H1 (cell line): Measurements from ENCODE around the gene NCR2. TPM values are rescaled to one million over a fixed set of nuclear protein-coding genes. Genes with fewer than 3 reads are reported as not detected.

Experiments used
- CTCF ChIA-PET: fragments of 300-600 bp; sonication (Branson Sonifier 250); formaldehyde crosslinking; loops from one replicate; lab custom pipeline; 2021; ENCODE audit not compliant: partially characterized antibody; lab: Charles Lee
- POLR2A ChIA-PET: fragments of 300-600 bp; sonication (Branson Sonifier 250); formaldehyde crosslinking; loops from one replicate; lab custom pipeline; 2021; ENCODE audit warnings: inconsistent platforms; ENCODE audit not compliant: partially characterized antibody; lab: Charles Lee
- DNase-seq, 2 experiments: peaks; one replicate each; pipeline versions ENCODE4 v3.0.0 to v3.0.0-alpha.2; 2010 to 2022; ENCODE audit warnings: low spot score in 2 of 2, low read depth in 1 of 2, mixed read lengths in 1 of 2
- FAIRE-seq: peaks from 2 replicates; lab custom pipeline; 2011; peaks lifted over from hg19 to GRCh38; lab: Jason Lieb, UNC
- H2AFZ ChIP-seq: 2 replicates; pipeline ENCODE4 v1.8.1; 2012; ENCODE audit warnings: low read length, inconsistent platforms
- H2AK5ac ChIP-seq: 2 replicates; pipeline ENCODE4 v1.6.1; 2013; ENCODE audit warnings: low read depth, low read length
- H2BK120ac ChIP-seq: replicated peaks from 2 replicates; pipeline ENCODE3; 2013; ENCODE audit warnings: low read depth, low read length, inconsistent platforms
- H2BK12ac ChIP-seq: 2 replicates; pipeline ENCODE4 v1.6.1; 2013; ENCODE audit warnings: low read depth, low read length
- H2BK15ac ChIP-seq: 2 replicates; pipeline ENCODE4 v1.6.1; 2013; ENCODE audit warnings: low read length
- H2BK20ac ChIP-seq: 2 replicates; pipeline ENCODE4 v1.6.1; 2013; ENCODE audit warnings: low read length
- H2BK5ac ChIP-seq: 2 replicates; pipeline ENCODE4 v1.6.1; 2013; ENCODE audit warnings: low read depth, low read length
- H3K14ac ChIP-seq: 2 replicates; pipeline ENCODE4 v1.6.1; 2013; ENCODE audit warnings: inconsistent platforms; ENCODE audit not compliant: insufficient read length
- H3K18ac ChIP-seq: 2 replicates; pipeline ENCODE4 v1.6.1; 2013; ENCODE audit warnings: low read length; ENCODE audit errors: extremely low read depth
- H3K23ac ChIP-seq: 2 replicates; pipeline ENCODE4 v1.6.1; 2013; ENCODE audit warnings: inconsistent platforms; ENCODE audit not compliant: insufficient read length
- H3K23me2 ChIP-seq: 2 replicates; pipeline ENCODE4 v1.6.1; 2013; ENCODE audit warnings: low read depth, low read length
- H3K27ac ChIP-seq: 2 replicates; pipeline ENCODE4 v1.6.1; 2011; ENCODE audit warnings: low read depth, low read length, inconsistent platforms
- H3K27me3 ChIP-seq, 4 experiments: replicated peaks in 1 of 4; 1 replicate in 1 of 4; 2 replicates in 3 of 4; pipeline versions ENCODE4 v1.6.1 to v1.8.1; 2011 to 2013; ENCODE audit warnings: low read length in 3 of 4, mild to moderate bottlenecking in 3 of 4, inconsistent platforms in 2 of 4, mixed read lengths in 2 of 4, moderate library complexity in 1 of 4; ENCODE audit not compliant: control insufficient read depth in 3 of 4, insufficient read depth in 3 of 4; ENCODE audit errors: extremely low read depth in 1 of 4
- H3K36me3 ChIP-seq, 4 experiments: 2 replicates each; pipeline versions ENCODE4 v1.6.1 to v1.8.1; 2011 to 2013; ENCODE audit warnings: mild to moderate bottlenecking in 4 of 4, low read length in 3 of 4, moderate library complexity in 2 of 4, control low read depth in 1 of 4, inconsistent platforms in 1 of 4; ENCODE audit not compliant: insufficient read depth in 4 of 4, control insufficient read depth in 2 of 4
- H3K4ac ChIP-seq: replicated peaks from 2 replicates; pipeline ENCODE3; 2013; ENCODE audit warnings: low read length, low read depth, mixed read lengths, inconsistent platforms; ENCODE audit not compliant: insufficient read length
- H3K4me1 ChIP-seq, 4 experiments: replicated peaks in 1 of 4; 1 replicate in 1 of 4; 2 replicates in 3 of 4; pipeline versions ENCODE4 v1.6.1 to v1.8.1; 2011 to 2013; ENCODE audit warnings: low read length in 3 of 4, inconsistent platforms in 2 of 4, mixed read lengths in 1 of 4; ENCODE audit not compliant: insufficient read depth in 4 of 4, control insufficient read depth in 3 of 4
- H3K4me2 ChIP-seq, 2 experiments: 2 replicates each; pipeline versions ENCODE4 v1.6.1 to v1.8.1; 2011 to 2013; ENCODE audit warnings: low read depth in 2 of 2, low read length in 2 of 2, control low read depth in 1 of 2, inconsistent platforms in 1 of 2, mild to moderate bottlenecking in 1 of 2; ENCODE audit not compliant: insufficient read depth in 1 of 2
- H3K4me3 ChIP-seq, 4 experiments: fragments of 200-600, 300-600 bp in 1 of 4; sonication (generic), shearing (Covaris generic), sonication (Bioruptor Twin) in 1 of 4; 2 replicates each; pipeline versions ENCODE4 v1.5.1 to v1.8.1; 2011 to 2016; ENCODE audit warnings: low read length in 4 of 4, low read depth in 3 of 4, control low read depth in 2 of 4, inconsistent platforms in 2 of 4, mild to moderate bottlenecking in 2 of 4, mixed read lengths in 1 of 4, moderate library complexity in 1 of 4; ENCODE audit not compliant: insufficient read depth in 2 of 4; ENCODE audit errors: extremely low read depth in 1 of 4
- H3K56ac ChIP-seq: replicated peaks from 2 replicates; pipeline ENCODE3; 2013; ENCODE audit warnings: low read depth, mild to moderate bottlenecking, mixed read lengths, low read length, inconsistent platforms; ENCODE audit not compliant: insufficient read length
- H3K79me1 ChIP-seq: 2 replicates; pipeline ENCODE4 v1.6.1; 2013; ENCODE audit warnings: low read depth, low read length, control low read depth
- H3K79me2 ChIP-seq, 2 experiments: 2 replicates each; pipeline versions ENCODE4 v1.6.1 to v1.8.1; 2012 to 2013; ENCODE audit warnings: low read length in 2 of 2, mild to moderate bottlenecking in 2 of 2, inconsistent platforms in 1 of 2; ENCODE audit not compliant: insufficient read depth in 2 of 2, control insufficient read depth in 1 of 2
- H3K9ac ChIP-seq, 4 experiments: replicated peaks in 1 of 4; 1 replicate in 1 of 4; 2 replicates in 3 of 4; pipeline versions ENCODE4 v1.6.1 to v1.8.1; 2011 to 2013; ENCODE audit warnings: low read depth in 3 of 4, low read length in 3 of 4, control low read depth in 2 of 4, mild to moderate bottlenecking in 2 of 4, moderate library complexity in 2 of 4, inconsistent platforms in 1 of 4; ENCODE audit errors: extremely low read depth in 1 of 4
- H3K9me3 ChIP-seq, 2 experiments: 2 replicates each; pipeline versions ENCODE4 v1.6.1 to v1.8.1; 2012 to 2013; ENCODE audit warnings: mild to moderate bottlenecking in 2 of 2, moderate library complexity in 2 of 2, control low read depth in 1 of 2, inconsistent platforms in 1 of 2, low read depth in 1 of 2, low read length in 1 of 2, mixed read lengths in 1 of 2; ENCODE audit not compliant: insufficient read depth in 2 of 2
- H4K20me1 ChIP-seq, 2 experiments: replicated peaks in 1 of 2; 2 replicates each; pipeline versions ENCODE3 to v1.8.1; 2011 to 2013; ENCODE audit warnings: inconsistent platforms in 2 of 2, low read length in 2 of 2, mild to moderate bottlenecking in 1 of 2; ENCODE audit not compliant: insufficient read depth in 2 of 2, control insufficient read depth in 1 of 2
- H4K5ac ChIP-seq: 2 replicates; pipeline ENCODE4 v1.6.1; 2013; ENCODE audit warnings: low read length, low read depth, mixed read lengths, inconsistent platforms; ENCODE audit not compliant: insufficient read length
- H4K8ac ChIP-seq: 2 replicates; pipeline ENCODE4 v1.8.0; 2013; ENCODE audit warnings: mild to moderate bottlenecking, moderate library complexity, low read length, inconsistent platforms; ENCODE audit not compliant: insufficient read depth; ENCODE audit errors: extremely low read depth
- H4K91ac ChIP-seq: replicated peaks from 2 replicates; pipeline ENCODE3; 2013; ENCODE audit warnings: low read length, mixed read lengths, inconsistent platforms; ENCODE audit not compliant: insufficient read length
- ASH2L ChIP-seq: fragments of 200-600, 300-600 bp; sonication (generic); IDR thresholded peaks from one replicate; pipeline ENCODE4 v1.7.1; 2017; ENCODE audit warnings: low read length
- BRCA1 ChIP-seq: IDR thresholded peaks from 2 replicates; pipeline ENCODE4 v1.6.1; 2012; ENCODE audit warnings: low read depth, low read length, improper control_type of control experiment
- E2F6 ChIP-seq: IDR thresholded peaks from 2 replicates; pipeline ENCODE4 v1.6.1; 2012; ENCODE audit warnings: inconsistent platforms
- EZH2 ChIP-seq: fragments of 200-600 bp; sonication (generic); IDR thresholded peaks from 2 replicates; pipeline ENCODE4 v1.7.1; 2012; ENCODE audit warnings: low read depth, mild to moderate bottlenecking, moderate library complexity, low read length, inconsistent platforms; ENCODE audit not compliant: severe bottlenecking
- HDAC2 ChIP-seq, 2 experiments: fragments of 300-600 bp in 1 of 2; sonication (generic) in 1 of 2; IDR thresholded peaks; 2 replicates each; pipeline ENCODE4 v1.6.1; 2011 to 2012; ENCODE audit warnings: low read depth in 2 of 2, low read length in 2 of 2, mild to moderate bottlenecking in 2 of 2, moderate library complexity in 2 of 2, borderline replicate concordance in 1 of 2, inconsistent platforms in 1 of 2
- JUN ChIP-seq: IDR thresholded peaks from 2 replicates; pipeline ENCODE4 v1.6.1; 2011; ENCODE audit warnings: low read depth, mild to moderate bottlenecking, improper control_type of control experiment, low read length
- KDM5A ChIP-seq: fragments of 200-600 bp; IDR thresholded peaks from 2 replicates; pipeline ENCODE4 v1.7.1; 2012; ENCODE audit warnings: mild to moderate bottlenecking, low read length, inconsistent platforms, mixed read lengths
- MAFK ChIP-seq: IDR thresholded peaks from 2 replicates; pipeline ENCODE4 v1.6.1; 2012; ENCODE audit warnings: low read depth, mild to moderate bottlenecking, improper control_type of control experiment, low read length
- NRF1 ChIP-seq: IDR thresholded peaks from 2 replicates; pipeline ENCODE4 v1.6.1; 2011; ENCODE audit warnings: mild to moderate bottlenecking, low read depth, low read length, improper control_type of control experiment
- POLR2A ChIP-seq, 2 experiments: IDR thresholded peaks; 1 replicate in 1 of 2; 2 replicates in 1 of 2; pipeline ENCODE4 v1.6.1; 2011; ENCODE audit warnings: low read depth in 2 of 2, low read length in 2 of 2, mild to moderate bottlenecking in 2 of 2; ENCODE audit errors: control extremely low read depth in 1 of 2
- POLR2AphosphoS5 ChIP-seq: IDR thresholded peaks from 2 replicates; pipeline ENCODE4 v1.6.1; 2011; ENCODE audit warnings: low read depth, low read length
- SP1 ChIP-seq: IDR thresholded peaks from 2 replicates; pipeline ENCODE4 v1.6.1; 2011; ENCODE audit warnings: low read depth, low read length
- SP4 ChIP-seq: IDR thresholded peaks from 2 replicates; pipeline ENCODE4 v1.6.1; 2012; ENCODE audit warnings: low read length, inconsistent platforms
- TEAD4 ChIP-seq: IDR thresholded peaks from 2 replicates; pipeline ENCODE4 v1.6.1; 2012; ENCODE audit warnings: low read depth, low read length, inconsistent platforms, mixed read lengths
- WGBS, 2 experiments: shearing (Covaris generic) in 1 of 2; methylation state at CpG; one replicate each; pipeline versions ENCODE4 v1.1.6 to v1.1.7; 2013 to 2015; ENCODE audit warnings: low lambda C conversion rate in 2 of 2, mixed read lengths in 2 of 2, inconsistent platforms in 1 of 2, low coverage in 1 of 2, missing lambda C conversion rate in 1 of 2; ENCODE audit not compliant: insufficient replicate concordance in 2 of 2, insufficient coverage in 1 of 2, insufficient read length in 1 of 2; ENCODE audit errors: extremely low coverage in 1 of 2, missing lambda C conversion rate in 1 of 2; 5-methylcytosine and 5-hydroxymethylcytosine counted together
- polyA plus RNA-seq, 7 experiments: library from polyadenylated mRNA; depleted of rRNA in 3 of 7; stranded (reverse) in 5 of 7; unstranded in 2 of 7; fragments of >200 nt in 5 of 7; fragments of 200-250 nt in 2 of 7; gene quantifications; 1 replicate in 5 of 7; 2 replicates in 1 of 7; 4 replicates in 1 of 7; pipeline versions ENCODE4 v1.2.1 to v1.2.3, GENCODE V29; 2011 to 2013; ENCODE audit warnings: missing spikeins in 2 of 7, mixed read lengths in 2 of 7
- total RNA-seq: library from RNA; stranded (reverse); fragmentation: NEBNext Ultra II Directional; extraction: Animal tissue kit (Norgen Biotek cat#: 25700); gene quantifications from 2 replicates; pipeline ENCODE4 v1.2.1, GENCODE V29; 2021
- TF ChIP-seq, protein P1 (sequence below): IDR thresholded peaks from 2 replicates; pipeline ENCODE4 v1.6.1; 2012; ENCODE audit warnings: inconsistent platforms

The NCR2 gene
- total and polyA plus RNA-seq, 2 of the 8 experiments (the other 6 are each of a cell fraction or from before 2014, with no cell fraction given) = not detected

GRCh38 chr6:41332241-41332640, 3.2 kb upstream of the NCR2 start:
- H2BK15ac ChIP-seq = no peak overlapping the region
- no peak overlapping the region for H3K4me2 ChIP-seq
- FAIRE-seq (no peak), DNase-seq (no peak)
- ChIA-PET CTCF (interaction anchor here (1.2 to 4.0 kb wide), 7 partner anchors 11 to 103 kb away, joined by 3 to 32 read pairs (median 4); partner anchors contain the start of gene TREML4), POLR2A (interaction anchor here (1.3 kb wide), 1 partner anchor 9 kb away, joined by 4 read pairs; no protein-coding TSS in a partner anchor)
- H2AFZ ChIP-seq = no peak overlapping the region
- TF ChIP-seq EZH2 = no peak
- TF ChIP-seq SP1 = no peak
- TF ChIP-seq SP4 = no peak
- TF ChIP-seq ASH2L = no peak
- no peak for TF ChIP-seq KDM5A
- TF ChIP-seq NRF1 = no peak
- TF ChIP-seq BRCA1 = no peak
- no peak for TF ChIP-seq JUN
- TF ChIP-seq POLR2A (IDR thresholded peaks at IDR 0.05; ENCODE audit: control extremely low read depth in 1 of 2, low read depth in 2 of 2, low read length in 2 of 2) = no peak
- TF ChIP-seq POLR2AphosphoS5 = no peak
- no peak for TF ChIP-seq HDAC2 (IDR thresholded peaks at IDR 0.05; ENCODE audit: borderline replicate concordance in 1 of 2, low read depth in 2 of 2, low read length in 2 of 2)
- no peak for TF ChIP-seq E2F6
- no peak for TF ChIP-seq TEAD4
- no peak for TF ChIP-seq MAFK
- TF ChIP-seq, protein P1, sequence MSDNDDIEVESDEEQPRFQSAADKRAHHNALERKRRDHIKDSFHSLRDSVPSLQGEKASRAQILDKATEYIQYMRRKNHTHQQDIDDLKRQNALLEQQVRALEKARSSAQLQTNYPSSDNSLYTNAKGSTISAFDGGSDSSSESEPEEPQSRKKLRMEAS = no peak
- no peak overlapping the region for H3K4me3 ChIP-seq
- H2BK120ac ChIP-seq = no peak overlapping the region
- no peaks in the 10 kb centered on the region for H4K20me1 ChIP-seq
- H3K27me3 ChIP-seq = 0 out of 7 replicates have a peak, but pooled peaks cover 0 to 2% (median 0%) of the 10 kb centered on the region in 4 experiments
- H4K91ac ChIP-seq = no peak overlapping the region
- H4K8ac ChIP-seq = no peak overlapping the region
- no peak overlapping the region for H3K9ac ChIP-seq
- no peak overlapping the region for H2BK5ac ChIP-seq
- WGBS, 2 experiments = 87% methylated on average over 8 of the region's 8 CpGs; no CpG with 5 or more reads in 1 of the 2 experiments
- no peak overlapping the region for H2BK12ac ChIP-seq
- H2BK20ac ChIP-seq = no peak overlapping the region
- H3K23me2 ChIP-seq = no peaks in the 10 kb centered on the region
- H3K79me1 ChIP-seq = no peaks in the 10 kb centered on the region
- H3K36me3 ChIP-seq = no peaks in the 10 kb centered on the region
- H3K79me2 ChIP-seq = no peaks in the 10 kb centered on the region
- peaks cover 0 to 5% (median 0%) of the 10 kb centered on the region in 4 experiments; a peak in 1 of 7 replicates for H3K4me1 ChIP-seq
- no peak overlapping the region for H4K5ac ChIP-seq
- H2AK5ac ChIP-seq = no peak overlapping the region
- H3K9me3 ChIP-seq = no peaks in the 10 kb centered on the region
- no peak overlapping the region for H3K23ac ChIP-seq
- no peak overlapping the region for H3K27ac ChIP-seq
- no peak overlapping the region for H3K18ac ChIP-seq
- no peak overlapping the region for H3K56ac ChIP-seq
- H3K14ac ChIP-seq = no peak overlapping the region
- H3K4ac ChIP-seq = no peak overlapping the region
